Left ventricle myocardium inferior (tissue), 1 donor: ENCODE data around the gene CCS. TPM values are rescaled to one million over a fixed set of nuclear protein-coding genes. Genes with fewer than 3 reads are reported as not detected.
"Not testable (repeated sequence)": the region's sequence is repeated elsewhere in the genome, so short reads cannot be mapped to it uniquely, and the experiment has no call there.

Experiments
- DNase-seq: peaks from one replicate; pipeline ENCODE4 v3.0.0-alpha.2; 2020
- H3K27ac ChIP-seq: fragments of 200-600 bp; replicated peaks from 2 replicates; pipeline ENCODE4 v1.8.0; 2021
- H3K27me3 ChIP-seq: fragments of 200-600 bp; 2 replicates; pipeline ENCODE4 v1.8.0; 2021; ENCODE audit warnings: low read depth
- H3K36me3 ChIP-seq: fragments of 200-600 bp; 2 replicates; pipeline ENCODE4 v1.8.0; 2021
- H3K4me1 ChIP-seq: fragments of 200-600 bp; 2 replicates; pipeline ENCODE4 v1.8.0; 2021
- H3K4me3 ChIP-seq: fragments of 200-600 bp; 2 replicates; pipeline ENCODE4 v1.8.0; 2021; ENCODE audit warnings: mild to moderate bottlenecking, moderate library complexity
- H3K9me3 ChIP-seq: fragments of 200-600 bp; replicated peaks from 2 replicates; pipeline ENCODE4 v1.8.0; 2021
- intact Hi-C: fragments of 100-400 bp; cut with micrococcal nuclease; formaldehyde crosslinking; loops from one replicate; pipeline ENCODE4 v1.11.0; 2022
- total RNA-seq: library from RNA; stranded (reverse); fragmentation: NEBNext Ultra II Directional; extraction: Animal tissue kit (Norgen Biotek cat#: 25700); gene quantifications from one replicate; pipeline ENCODE4 v1.2.1, GENCODE V29; 2021
- TF ChIP-seq, protein P1 (sequence below): fragments of 200-600 bp; IDR thresholded peaks from 2 replicates; pipeline ENCODE4 v1.8.0; 2021; ENCODE audit warnings: antibody characterized with exemption, mild to moderate bottlenecking, borderline replicate concordance
- donor health status: DM: no; HTN: yes; CAD: no; lungs with severe emphysema.

CCS gene
- total RNA-seq, 1 donor from 2014 or later: 25.3 TPM

- peak; percentile 80 for DNase-seq
- H3K27ac ChIP-seq: no peak overlapping the region
- no peaks in the 10 kb centered on the region for H3K27me3 ChIP-seq
- H3K9me3 ChIP-seq: peaks cover 9% of the 10 kb centered on the region
- TF ChIP-seq, protein P1, sequence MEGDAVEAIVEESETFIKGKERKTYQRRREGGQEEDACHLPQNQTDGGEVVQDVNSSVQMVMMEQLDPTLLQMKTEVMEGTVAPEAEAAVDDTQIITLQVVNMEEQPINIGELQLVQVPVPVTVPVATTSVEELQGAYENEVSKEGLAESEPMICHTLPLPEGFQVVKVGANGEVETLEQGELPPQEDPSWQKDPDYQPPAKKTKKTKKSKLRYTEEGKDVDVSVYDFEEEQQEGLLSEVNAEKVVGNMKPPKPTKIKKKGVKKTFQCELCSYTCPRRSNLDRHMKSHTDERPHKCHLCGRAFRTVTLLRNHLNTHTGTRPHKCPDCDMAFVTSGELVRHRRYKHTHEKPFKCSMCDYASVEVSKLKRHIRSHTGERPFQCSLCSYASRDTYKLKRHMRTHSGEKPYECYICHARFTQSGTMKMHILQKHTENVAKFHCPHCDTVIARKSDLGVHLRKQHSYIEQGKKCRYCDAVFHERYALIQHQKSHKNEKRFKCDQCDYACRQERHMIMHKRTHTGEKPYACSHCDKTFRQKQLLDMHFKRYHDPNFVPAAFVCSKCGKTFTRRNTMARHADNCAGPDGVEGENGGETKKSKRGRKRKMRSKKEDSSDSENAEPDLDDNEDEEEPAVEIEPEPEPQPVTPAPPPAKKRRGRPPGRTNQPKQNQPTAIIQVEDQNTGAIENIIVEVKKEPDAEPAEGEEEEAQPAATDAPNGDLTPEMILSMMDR: peak; percentile 89
- H3K4me3 ChIP-seq: no peak overlapping the region
- peaks cover 6% of the 10 kb centered on the region for H3K4me1 ChIP-seq
- H3K36me3 ChIP-seq: no peaks in the 10 kb centered on the region
- intact Hi-C loops: no loop called here
Observed at GRCh38 chr11:66579017-66579606, 13.9 kb upstream of the CCS start.

GRCh38 chr11:66580803-66581202 lies 12.2 kb upstream of the CCS start:
- H3K4me3 ChIP-seq: no peak overlapping the region
- no peak overlapping the region for H3K27ac ChIP-seq
- intact Hi-C loops: loop anchor here (5.0 kb wide), 1 partner anchor 96 kb away; the partner anchor contains the start of gene RBM4B
- TF ChIP-seq, protein P1: no peak
- H3K27me3 ChIP-seq: no peaks in the 10 kb centered on the region
- peaks cover 6% of the 10 kb centered on the region for H3K4me1 ChIP-seq
- no peak for DNase-seq
- H3K36me3 ChIP-seq: no peaks in the 10 kb centered on the region
- H3K9me3 ChIP-seq: peaks cover 9% of the 10 kb centered on the region

DNA sequence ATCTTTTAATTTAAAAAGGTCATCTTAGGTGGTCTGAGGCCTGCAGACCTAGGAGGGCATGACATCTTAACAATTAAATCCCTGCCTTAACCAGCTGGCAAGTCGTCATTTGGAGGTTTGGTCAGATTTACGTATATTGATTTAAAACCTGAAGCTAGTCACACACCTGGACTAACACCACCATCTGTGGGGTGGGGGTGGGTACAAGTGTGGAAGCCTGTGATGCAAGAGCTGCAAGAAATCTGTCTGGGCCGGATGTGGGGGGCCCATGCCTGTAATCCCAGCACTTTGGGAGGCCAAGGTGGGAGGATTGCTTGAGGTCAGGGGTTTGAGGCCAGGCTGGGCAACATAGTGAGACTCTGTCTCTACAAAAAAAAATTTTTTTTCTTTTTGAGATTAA lies 11.7 kb upstream of the CCS start:
- TF ChIP-seq, protein P1: no peak
- Histone ChIP-seq H3K27ac (no peak overlapping the region), H3K4me1 (peaks cover 6% of the 10 kb centered on the region), H3K9me3 (peaks cover 9% of the 10 kb centered on the region), H3K27me3 (no peaks in the 10 kb centered on the region), H3K4me3 (no peak overlapping the region), H3K36me3 (no peaks in the 10 kb centered on the region)
- intact Hi-C loops: loop anchor here (5.0 kb wide), 1 partner anchor 96 kb away; the partner anchor contains the start of gene RBM4B
- no peak for DNase-seq

DNA sequence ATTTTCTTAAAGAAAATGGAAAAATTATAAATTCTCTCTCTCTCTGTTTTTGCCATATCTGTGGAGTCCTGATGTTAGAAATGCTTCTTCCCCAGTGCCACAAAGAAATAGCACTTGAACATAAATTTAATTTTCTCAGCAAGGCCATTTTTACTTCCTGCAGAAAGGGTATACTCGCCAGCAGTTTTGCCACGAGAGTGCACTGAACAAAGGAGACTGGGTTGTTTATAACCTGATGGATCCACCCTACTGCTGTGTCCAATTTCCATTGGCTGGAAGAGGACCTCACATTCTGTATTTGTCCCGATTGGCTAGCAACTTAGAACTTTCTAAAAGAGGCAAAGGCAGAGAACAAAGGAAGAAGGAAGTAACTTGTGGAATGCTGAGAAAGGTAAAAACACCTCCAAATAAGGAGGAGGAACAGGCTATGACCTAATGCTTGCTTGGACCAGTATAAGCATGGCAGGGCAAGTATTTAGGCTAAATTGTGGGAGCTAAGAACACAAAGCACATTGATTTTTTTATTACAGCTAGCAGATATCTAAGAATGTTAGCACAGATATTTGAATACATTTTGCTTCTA lies 10.3 kb upstream of the CCS start:
- intact Hi-C loops: loop anchor here (5.0 kb wide), 1 partner anchor 95 kb away; the partner anchor contains the start of gene RBM4B
- not testable (repeated sequence) for H3K4me3 ChIP-seq, DNase-seq, H3K36me3 ChIP-seq, H3K9me3 ChIP-seq, H3K27me3 ChIP-seq, H3K27ac ChIP-seq, H3K4me1 ChIP-seq

- H3K9me3 ChIP-seq, H3K36me3 ChIP-seq, H3K27ac ChIP-seq, DNase-seq, intact Hi-C loops, H3K4me1 ChIP-seq, H3K27me3 ChIP-seq, H3K4me3 ChIP-seq: not testable (repeated sequence)
Observed at GRCh38 chr11:66585447-66585846, 7.5 kb upstream of the CCS start.

DNA sequence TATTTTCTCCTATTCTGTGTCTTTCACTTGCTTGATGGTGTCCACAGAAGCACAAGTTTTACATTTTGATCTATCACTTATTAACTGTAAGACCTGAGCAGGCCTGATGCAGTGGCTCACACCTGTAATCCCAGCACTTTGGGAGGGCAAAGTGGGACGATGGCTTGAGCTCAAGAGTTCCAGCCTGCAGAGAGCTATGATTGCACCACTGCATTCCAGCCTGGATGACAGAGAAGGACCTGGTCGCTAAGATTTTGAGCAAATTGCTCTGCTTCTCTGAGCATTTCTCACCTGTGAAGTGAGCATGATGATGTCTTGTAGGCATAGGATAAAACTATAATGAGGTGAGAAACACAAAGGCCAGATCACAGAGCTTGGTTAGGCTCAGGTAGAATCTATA lies 6.8 kb upstream of the CCS start:
- H3K4me1 ChIP-seq: no peaks in the 10 kb centered on the region
- no peaks in the 10 kb centered on the region for H3K36me3 ChIP-seq
- DNase-seq: no peak
- no peak overlapping the region for H3K27ac ChIP-seq
- H3K4me3 ChIP-seq: no peak overlapping the region
- no peaks in the 10 kb centered on the region for H3K27me3 ChIP-seq
- intact Hi-C loops: no loop called here
- TF ChIP-seq, protein P1: no peak
- H3K9me3 ChIP-seq: peaks cover 9% of the 10 kb centered on the region

DNA sequence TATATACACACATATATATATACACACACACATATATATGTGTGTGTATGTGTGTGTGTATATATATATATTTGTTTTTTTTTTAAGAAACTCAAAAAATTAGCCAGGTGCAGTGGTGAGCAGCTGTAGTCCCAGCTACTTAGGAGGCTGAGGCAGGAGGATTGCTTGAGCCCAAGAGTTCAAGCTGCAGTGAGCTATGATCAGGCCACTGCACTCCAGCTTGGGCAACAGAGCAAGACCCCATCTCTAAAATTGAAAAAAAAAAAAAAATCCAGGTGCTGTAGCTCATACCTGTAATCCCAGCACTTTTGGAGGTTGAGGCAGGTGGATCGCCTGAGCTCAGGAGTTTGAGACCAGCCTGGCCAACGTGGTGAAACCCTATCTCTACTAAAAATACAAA lies 3.7 kb upstream of the CCS start:
- DNase-seq, H3K27me3 ChIP-seq, H3K27ac ChIP-seq, H3K36me3 ChIP-seq, H3K4me3 ChIP-seq, intact Hi-C loops, H3K9me3 ChIP-seq: not testable (repeated sequence)
- peaks cover 19% of the 10 kb centered on the region for H3K4me1 ChIP-seq
